Choroid plexus epithelial cell (primary cell): ENCODE data around the gene C10orf71.

Experiments used
- DNase-seq: peaks from one replicate; pipeline ENCODE4 v3.0.0-alpha.2; 2010; ENCODE audit warnings: low read depth
- H3K4me3 ChIP-seq: 2 replicates; pipeline ENCODE4 v1.5.1; 2011; ENCODE audit warnings: low read depth, mild to moderate bottlenecking, control low read depth, low read length, moderate library complexity
- CTCF ChIP-seq: conservative IDR thresholded peaks from 2 replicates; pipeline ENCODE4 v1.5.1; 2011; ENCODE audit warnings: low read depth, mild to moderate bottlenecking, control low read depth, inconsistent platforms, low read length, moderate library complexity

C10orf71 gene

GRCh38 chr10:49332768-49333167 is 33.8 kb downstream of the C10orf71 start:
- DNase-seq = no peak
- no peak for TF ChIP-seq CTCF

GRCh38 chr10:49333192-49333591 is 34.2 kb downstream of the C10orf71 start:
- no peak overlapping the region for H3K4me3 ChIP-seq
- no peak for DNase-seq
- no peak for TF ChIP-seq CTCF

More at GRCh38 chr10:49332768-49333167, 33.8 kb downstream of the C10orf71 start:
- H3K4me3 ChIP-seq = no peak overlapping the region

DNA sequence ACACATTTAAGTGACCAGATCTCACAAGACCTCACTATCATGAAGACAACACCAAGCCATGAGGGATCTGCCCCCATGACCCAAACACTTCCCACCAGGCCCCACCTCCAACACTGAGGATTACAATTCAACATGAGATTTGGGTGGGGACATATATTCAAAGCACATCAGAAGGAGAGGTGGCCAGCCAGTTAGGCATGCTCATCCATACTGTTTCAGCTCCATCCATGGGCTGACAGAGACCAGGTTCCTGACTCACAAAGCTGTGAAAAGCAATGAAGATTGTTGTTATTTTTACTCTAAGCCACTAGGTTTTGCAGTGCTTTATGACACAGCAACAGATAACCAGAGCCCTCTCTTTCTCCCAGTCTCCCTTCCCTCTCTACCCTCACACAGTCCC is 36.0 kb downstream of the C10orf71 start:
- no peak overlapping the region for H3K4me3 ChIP-seq
- no peak for TF ChIP-seq CTCF
- DNase-seq = no peak

GRCh38 chr10:49335364-49335972 is 36.5 kb downstream of the C10orf71 start:
- H3K4me3 ChIP-seq = no peak overlapping the region
- no peak for TF ChIP-seq CTCF
- DNase-seq = no peak

- H3K4me3 ChIP-seq = no peak overlapping the region
- TF ChIP-seq CTCF = no peak
- no peak for DNase-seq
These were observed 39.6 kb downstream of the C10orf71 start for GRCh38 chr10:49338604-49339003.

- no peak overlapping the region for H3K4me3 ChIP-seq
- DNase-seq = no peak
These were observed 45.9 kb downstream of the C10orf71 start for GRCh38 chr10:49344840-49345239.

More at GRCh38 chr10:49344840-49345239, 45.9 kb downstream of the C10orf71 start:
- no peak for TF ChIP-seq CTCF
